ENCODE results near the gene GH2.

GH2 gene

GRCh38 chr17:63841350-63842172 is 40.2 kb downstream of the GH2 start:
- DNase-seq (ENCODE audit: low read depth, low spot score): no peak

DNA sequence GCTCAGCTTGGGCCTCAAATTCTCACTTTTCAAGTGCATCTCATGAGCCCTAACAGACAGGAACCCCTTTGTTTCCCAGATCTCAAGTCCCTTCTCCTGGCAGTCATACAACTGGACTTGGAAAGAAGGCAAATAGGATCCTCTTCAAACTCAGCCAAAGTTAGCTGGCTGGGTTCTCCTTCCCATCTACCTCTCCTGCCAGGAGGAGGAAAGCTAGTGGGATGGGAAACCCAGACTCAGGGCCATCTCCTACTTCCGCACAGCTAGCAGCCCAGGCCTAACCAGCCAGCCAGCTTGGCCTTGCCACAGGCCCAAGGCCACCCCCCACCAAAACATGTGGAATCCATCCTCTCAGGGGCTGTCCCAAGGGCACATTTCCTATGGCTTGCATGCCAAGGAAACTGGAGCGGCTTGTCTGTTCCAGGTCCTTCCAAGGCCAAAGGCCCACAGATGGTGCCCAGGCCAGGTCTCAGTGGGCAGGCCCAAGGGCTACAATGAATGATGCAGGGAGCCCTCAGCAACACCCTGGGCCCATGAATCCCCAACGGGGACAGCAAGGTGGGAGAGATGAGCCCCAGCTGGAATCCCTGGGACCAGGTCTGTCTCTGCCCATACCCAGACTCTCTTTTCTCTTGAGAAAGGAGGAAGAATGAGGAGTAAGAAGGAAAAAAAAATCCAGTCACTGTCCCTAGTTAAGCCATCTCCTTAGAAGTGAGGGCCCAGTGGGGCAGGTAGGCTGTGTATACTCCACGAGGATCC is 41.0 kb downstream of the GH2 start:
- no peak for DNase-seq (ENCODE audit: low read depth, low spot score)

DNA sequence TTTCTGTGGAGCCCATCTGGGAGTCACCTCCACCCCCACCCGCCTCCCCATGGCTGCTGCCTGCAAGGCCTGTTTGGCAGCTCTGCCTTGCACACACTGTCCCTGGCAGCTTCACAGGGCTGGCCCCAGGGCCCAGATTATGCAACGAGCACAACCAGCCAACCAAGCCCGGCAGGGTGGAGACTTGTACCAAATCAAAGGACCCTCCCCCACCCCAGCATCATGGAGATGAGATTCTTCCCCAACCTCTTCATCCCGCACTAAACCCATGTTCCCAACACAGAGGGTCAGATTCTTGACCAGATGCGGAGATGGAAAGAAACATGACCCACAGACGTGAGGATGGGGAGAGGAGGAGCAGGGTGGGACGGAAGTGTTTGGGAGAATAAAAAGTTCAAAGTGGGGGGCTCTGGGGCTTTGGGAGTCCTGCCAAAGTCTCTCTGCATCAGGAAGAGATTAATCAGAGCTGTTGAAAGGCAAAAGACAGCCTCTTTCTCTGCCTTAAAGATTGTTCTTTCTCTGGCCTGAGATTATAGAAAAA is 43.0 kb downstream of the GH2 start:
- no peak for DNase-seq (ENCODE audit: low read depth, low spot score)

DNA sequence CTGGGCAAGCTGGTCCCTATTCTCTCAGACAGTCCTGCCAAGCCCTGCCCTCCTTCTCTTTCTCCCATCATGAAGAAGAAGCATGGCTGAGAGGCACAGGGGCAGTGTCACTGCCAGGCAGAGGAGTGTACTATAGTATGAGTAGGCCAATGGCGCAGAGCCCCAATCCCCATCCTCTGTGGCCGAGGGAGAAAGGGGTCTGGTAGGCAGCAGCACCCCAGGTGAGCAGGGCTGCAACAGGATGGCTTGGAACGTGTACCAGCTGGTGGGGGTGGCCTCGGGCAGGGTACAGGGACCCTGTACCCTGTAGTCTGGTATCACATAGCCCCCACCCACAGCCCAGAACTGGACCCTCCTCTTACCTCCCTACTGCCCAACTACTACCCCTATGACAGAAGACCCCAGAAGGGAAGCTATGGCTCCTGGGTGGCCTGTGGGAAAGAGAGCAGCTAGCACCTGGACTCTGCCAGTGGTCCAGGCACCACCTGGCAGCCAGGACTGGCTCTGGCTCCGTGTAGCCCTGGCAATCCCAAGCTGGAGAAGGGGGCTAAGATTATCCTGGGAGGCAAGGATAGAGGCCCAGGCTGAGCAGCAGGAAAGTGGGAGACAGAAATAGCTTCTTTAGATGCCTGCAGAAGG is 43.7 kb downstream of the GH2 start:
- DNase-seq (ENCODE audit: low read depth, low spot score): no peak

- DNase-seq (ENCODE audit: low read depth, low spot score): no peak
These were observed 44.3 kb downstream of the GH2 start for GRCh38 chr17:63837480-63837879.

GRCh38 chr17:63836811-63837210 is 44.9 kb downstream of the GH2 start:
- DNase-seq (ENCODE audit: low read depth, low spot score): no peak

- no peak for DNase-seq (ENCODE audit: low read depth, low spot score)
These were observed 46.5 kb downstream of the GH2 start for GRCh38 chr17:63835167-63835720.

- DNase-seq (ENCODE audit: low read depth, low spot score): no peak
These were observed 47.1 kb downstream of the GH2 start for GRCh38 chr17:63834431-63835166.

DNA sequence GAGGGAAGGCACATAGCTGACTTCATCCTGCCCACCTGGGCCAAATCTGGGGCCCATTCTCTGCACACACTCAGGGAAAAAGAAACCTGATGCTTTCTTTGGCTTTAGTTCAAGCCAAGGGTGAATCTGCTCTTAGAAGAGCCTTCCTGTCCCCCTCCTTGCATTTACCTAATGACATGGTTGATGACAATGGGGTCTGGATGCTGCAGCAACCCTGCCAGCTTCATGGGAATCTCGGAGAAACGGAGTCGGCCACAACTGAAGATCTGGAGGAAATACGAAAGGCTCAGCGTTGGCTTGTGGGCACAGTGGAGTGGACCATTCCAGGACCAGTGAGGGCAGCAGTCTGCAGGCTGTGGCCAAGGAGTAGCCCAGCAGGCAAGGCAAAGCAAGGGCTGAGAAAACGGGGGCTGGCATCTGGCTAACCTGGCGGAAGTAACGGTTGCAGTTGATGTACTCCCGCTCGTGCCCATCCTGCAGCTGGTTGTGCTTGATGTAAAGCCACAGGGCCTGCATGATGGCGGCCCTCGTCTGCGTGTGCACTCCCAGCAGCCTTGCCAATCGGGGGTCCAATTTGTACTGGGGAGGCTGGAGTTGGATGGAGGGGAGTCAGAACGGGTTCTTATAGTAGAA is 47.9 kb downstream of the GH2 start:
- no peak for DNase-seq (ENCODE audit: low read depth, low spot score)

DNA sequence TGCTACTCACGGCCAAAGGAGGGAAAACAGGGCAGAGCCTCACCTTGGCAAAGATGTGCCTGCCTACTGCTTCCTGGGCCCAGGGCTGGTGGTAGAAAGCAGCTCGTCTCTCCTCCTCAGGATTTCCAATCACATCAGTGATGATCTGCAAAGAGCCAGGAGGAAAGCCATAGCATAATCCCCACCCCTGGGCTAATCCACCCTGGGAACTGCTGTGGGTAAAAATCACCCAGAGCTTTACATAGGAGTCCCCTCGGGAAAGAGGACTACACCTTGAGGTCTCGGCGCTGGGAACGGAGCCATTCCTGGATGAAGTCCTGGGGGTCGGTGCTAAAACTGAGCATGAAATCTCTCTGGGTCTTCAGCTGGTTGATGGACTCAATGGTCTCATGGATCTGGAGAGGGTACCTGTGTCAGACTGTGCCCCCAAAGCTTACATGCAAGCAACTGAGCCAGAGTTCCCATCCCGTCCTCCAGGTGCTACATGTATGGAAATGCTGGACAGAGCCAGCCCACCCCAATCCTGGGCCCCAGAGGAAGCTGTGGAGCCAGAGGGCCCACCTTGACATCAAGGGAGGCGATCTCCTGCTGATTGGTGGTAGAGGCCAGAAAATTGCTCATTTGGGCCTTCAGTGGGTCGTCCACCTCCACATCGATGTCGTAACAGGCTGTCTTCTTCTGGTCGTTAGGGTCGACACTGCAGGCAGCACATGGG is 48.6 kb downstream of the GH2 start:
- DNase-seq (ENCODE audit: low read depth, low spot score): no peak

DNA sequence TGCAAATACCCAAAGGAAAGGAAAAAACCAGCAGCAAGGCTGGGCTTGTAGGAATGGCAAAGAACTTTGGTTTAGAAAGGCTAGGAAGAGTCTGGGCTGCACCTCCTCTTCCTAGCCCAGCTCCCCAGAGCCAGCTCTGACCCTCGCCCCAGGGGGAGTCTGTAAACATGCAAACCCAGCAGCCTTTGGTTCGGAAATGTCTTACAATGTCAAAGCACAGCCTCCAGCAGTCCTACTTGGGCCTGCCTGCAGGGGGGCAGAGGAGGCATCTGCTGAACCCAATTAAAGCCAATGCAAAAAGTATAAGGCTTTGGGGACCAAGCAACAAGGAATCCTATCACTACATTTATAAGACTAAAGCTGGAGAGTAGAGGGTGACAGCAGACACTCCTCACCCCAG is 49.3 kb downstream of the GH2 start:
- no peak for DNase-seq (ENCODE audit: low read depth, low spot score)

DNA sequence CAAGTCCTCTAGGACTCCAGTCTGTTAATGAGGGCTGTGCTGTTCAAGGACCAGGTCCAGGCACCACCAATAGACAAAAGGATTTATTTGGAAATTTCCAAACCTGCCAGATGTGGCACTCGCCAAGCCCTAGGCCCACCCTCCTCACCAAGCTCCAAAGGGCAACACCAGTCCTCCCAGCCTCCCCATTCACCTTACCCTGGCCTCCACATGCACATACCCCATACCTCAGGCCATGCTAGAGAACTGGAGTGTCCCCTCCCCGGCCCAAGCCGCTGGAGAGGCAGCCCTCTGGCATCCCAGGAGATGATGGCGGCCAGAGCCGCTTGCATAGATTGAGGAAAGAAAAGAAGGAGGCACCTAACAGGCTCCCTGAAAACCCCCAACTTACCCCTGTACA is 49.7 kb downstream of the GH2 start:
- no peak for DNase-seq (ENCODE audit: low read depth, low spot score)

DNA sequence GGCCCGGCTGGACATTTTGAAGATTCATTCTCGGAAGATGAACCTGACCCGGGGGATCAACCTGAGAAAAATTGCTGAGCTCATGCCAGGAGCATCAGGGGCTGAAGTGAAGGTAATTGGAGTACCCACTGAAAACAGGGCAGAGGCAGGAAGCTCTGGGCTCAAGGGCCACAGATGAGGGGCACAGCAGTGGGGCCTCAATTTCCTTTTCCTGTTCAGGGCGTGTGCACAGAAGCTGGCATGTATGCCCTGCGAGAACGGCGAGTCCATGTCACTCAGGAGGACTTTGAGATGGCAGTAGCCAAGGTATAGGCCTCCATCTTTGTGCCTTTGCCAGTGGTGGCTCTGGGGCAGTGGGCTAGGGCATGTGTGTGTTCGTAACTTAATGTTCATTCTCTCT is 50.2 kb downstream of the GH2 start:
- no peak for DNase-seq (ENCODE audit: low read depth, low spot score)

- no peak for DNase-seq (ENCODE audit: low read depth, low spot score)
These were observed 50.7 kb downstream of the GH2 start for GRCh38 chr17:63830904-63831491.

DNA sequence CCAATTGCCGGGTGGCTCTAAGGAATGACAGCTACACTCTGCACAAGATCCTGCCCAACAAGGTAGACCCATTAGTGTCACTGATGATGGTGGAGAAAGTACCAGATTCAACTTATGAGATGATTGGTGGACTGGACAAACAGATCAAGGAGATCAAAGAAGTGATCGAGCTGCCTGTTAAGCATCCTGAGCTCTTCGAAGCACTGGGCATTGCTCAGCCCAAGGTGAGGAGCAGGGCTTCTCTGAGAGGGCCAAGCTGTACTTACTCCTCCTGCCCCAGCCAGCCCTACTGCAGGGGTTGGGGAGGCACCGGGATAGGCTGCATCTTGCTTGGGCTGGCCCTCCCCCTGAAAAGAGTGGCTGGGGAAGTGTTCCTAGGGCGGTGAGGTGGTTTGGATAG is 51.5 kb downstream of the GH2 start:
- no peak for DNase-seq (ENCODE audit: low read depth, low spot score)
